Fibroblast of the aortic adventitia (primary cell): ENCODE data around the gene TCF15. TPM values are rescaled to one million over a fixed set of nuclear protein-coding genes. Genes with fewer than 3 reads are reported as not detected.

Experiments
- DNase-seq: peaks from one replicate; pipeline ENCODE4 v3.0.0-alpha.2; 2010; ENCODE audit warnings: low read depth
- H3K4me3 ChIP-seq: 2 replicates; pipeline ENCODE4 v1.5.1; 2011; ENCODE audit warnings: low read depth, mild to moderate bottlenecking, control low read depth, low read length, moderate library complexity
- total RNA-seq: library from RNA; depleted of rRNA; stranded (reverse); fragments of >200 nt; gene quantifications from 2 replicates; pipeline ENCODE4 v1.2.3, GENCODE V29; 2012; ENCODE audit warnings: low replicate concordance
- TF ChIP-seq, protein P1 (sequence below): IDR thresholded peaks from 2 replicates; pipeline ENCODE4 v1.5.1; 2011; ENCODE audit warnings: mild to moderate bottlenecking, low read length, control low read depth, inconsistent platforms; ENCODE audit not compliant: insufficient read depth

The TCF15 gene
- total RNA-seq, 1 donor: not detected

DNA sequence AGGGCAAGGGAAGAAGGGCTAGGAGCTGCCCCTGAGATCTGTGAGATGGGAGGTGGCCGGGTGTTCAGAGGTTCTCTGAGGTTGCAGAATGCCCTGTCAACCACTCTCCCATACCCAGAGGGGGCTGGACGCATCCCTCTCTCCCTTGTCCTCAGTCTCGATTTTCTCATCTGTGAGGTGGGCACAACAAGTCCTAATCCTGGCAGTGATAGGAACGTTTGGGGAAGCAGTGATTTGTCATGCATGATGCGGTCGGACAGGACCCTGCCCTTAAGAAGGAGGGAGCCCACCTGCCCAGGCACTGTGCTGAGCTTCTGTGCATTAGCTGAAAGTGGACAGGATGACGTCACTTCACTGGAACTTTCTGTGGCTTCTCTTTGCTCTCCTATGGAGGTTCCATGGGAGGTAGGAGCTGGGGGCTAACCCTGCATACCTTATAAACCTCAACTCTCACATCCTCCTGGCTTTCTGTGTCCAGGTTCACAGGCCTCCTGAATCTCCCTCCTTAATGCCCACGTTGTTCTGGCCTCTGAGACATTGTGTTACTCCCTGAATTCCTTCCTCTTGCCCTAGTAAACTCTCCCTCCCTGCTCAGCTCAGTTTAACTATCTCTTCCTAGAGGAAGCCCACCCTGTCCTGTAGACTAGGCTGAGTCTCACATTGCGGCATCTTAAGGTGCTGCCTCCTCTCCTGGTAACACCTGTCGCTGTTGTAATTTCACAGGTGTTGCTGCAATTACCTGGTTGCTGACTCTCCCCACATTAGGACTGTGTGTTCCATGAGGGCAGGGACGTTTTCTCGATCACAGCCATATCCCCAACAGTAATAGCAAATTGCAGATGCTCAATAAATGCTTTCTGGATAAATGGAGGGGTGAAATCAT is 36.5 kb downstream of the TCF15 start:
- TF ChIP-seq, protein P1, sequence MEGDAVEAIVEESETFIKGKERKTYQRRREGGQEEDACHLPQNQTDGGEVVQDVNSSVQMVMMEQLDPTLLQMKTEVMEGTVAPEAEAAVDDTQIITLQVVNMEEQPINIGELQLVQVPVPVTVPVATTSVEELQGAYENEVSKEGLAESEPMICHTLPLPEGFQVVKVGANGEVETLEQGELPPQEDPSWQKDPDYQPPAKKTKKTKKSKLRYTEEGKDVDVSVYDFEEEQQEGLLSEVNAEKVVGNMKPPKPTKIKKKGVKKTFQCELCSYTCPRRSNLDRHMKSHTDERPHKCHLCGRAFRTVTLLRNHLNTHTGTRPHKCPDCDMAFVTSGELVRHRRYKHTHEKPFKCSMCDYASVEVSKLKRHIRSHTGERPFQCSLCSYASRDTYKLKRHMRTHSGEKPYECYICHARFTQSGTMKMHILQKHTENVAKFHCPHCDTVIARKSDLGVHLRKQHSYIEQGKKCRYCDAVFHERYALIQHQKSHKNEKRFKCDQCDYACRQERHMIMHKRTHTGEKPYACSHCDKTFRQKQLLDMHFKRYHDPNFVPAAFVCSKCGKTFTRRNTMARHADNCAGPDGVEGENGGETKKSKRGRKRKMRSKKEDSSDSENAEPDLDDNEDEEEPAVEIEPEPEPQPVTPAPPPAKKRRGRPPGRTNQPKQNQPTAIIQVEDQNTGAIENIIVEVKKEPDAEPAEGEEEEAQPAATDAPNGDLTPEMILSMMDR: no peak
- no peak overlapping the region for H3K4me3 ChIP-seq
- DNase-seq: no peak

DNA sequence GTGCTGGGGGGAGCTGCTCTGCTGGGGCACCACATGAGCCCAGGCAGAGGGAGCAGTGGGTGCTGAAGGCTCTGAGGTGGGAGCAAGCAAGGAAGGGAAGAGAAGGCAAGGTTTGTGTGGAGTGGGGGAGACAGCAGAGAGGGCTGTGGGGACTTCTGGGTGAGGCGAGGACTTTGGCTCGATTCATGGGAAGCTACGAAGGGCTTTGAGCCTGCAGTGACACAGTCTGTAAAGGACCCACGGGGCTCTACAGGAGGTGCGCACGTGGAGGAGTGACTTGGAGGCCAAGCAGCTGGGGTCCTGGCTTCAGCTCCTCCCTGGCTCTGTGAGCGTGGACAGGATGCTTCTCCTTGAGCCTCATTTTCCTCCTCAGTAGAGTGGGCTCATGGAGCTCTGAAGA is 37.4 kb downstream of the TCF15 start:
- no peak overlapping the region for H3K4me3 ChIP-seq
- DNase-seq: no peak
- TF ChIP-seq, protein P1: no peak

DNA sequence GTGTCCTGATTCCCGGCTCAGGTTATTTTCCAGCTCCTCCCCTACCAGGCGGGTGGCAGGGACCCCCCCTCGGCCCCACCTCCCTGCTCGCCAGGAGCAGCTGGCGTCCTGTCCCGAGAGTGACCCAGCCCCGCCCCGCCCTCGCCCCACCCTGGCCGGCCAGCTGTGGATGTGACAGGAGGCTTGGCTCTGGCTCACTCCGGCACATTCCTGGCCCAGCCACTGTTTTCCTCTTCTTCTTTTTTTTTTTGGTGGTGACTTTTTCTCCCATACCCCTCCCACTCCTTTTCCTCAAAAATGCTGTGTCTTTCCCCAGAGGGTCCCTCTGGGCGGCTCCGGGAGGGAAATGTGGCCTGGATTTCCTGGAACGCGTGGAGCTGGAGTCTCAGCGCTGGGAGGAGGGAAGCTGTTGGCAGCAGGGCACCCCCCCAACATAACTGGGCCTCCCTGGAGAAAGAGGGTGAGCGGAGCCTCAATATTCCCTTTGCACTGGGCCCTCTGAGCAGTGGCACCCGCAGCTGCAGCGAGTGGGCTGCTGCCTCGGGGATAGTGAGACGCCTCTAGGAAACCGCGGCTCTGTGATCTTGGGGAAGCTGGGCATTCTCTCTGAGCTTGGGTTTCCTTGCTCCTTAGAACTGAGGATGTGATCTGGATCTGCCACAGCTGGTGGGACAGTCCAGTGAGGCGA is 38.2 kb downstream of the TCF15 start:
- TF ChIP-seq, protein P1: no peak
- DNase-seq: peak; percentile 33

DNA sequence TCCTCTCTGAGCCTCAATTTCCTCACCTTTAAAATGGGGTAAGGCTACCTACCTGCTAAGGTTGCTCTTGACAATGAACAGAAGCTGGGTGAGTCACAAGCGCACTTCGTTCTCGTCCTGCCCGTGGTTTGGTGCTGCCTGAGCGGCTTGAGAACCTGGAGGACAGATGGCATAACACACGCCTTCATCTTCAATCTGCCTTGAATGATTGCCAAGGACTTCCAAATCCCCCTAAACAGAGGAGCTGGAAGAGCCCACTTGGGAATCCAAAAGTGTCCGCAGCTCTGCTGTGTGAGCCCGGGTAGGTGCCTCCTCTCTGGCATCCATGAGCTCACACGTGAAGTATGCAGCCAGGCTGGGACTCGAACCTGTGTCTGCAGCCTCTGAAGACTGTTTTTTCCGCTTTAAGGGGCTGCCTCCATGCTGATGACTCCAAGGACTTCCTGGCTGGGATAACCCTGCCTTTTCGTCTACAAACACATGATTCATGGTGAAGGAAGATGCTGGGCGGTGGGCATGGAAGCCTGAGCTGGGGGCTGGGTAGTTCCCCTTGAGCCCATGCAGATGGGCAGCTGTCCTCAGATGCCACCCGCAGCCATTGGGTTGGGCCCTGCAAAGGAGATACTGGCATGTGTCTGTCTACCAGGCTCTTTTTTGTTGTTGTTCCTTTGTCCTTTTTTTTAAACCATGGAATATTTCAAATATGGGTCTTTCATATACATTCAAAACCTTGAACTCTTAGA is 41.3 kb downstream of the TCF15 start:
- H3K4me3 ChIP-seq: no peak overlapping the region
- TF ChIP-seq, protein P1: no peak
- no peak for DNase-seq

More for the DNA sequence above, 38.2 kb downstream of the TCF15 start:
- no peak overlapping the region for H3K4me3 ChIP-seq

DNA sequence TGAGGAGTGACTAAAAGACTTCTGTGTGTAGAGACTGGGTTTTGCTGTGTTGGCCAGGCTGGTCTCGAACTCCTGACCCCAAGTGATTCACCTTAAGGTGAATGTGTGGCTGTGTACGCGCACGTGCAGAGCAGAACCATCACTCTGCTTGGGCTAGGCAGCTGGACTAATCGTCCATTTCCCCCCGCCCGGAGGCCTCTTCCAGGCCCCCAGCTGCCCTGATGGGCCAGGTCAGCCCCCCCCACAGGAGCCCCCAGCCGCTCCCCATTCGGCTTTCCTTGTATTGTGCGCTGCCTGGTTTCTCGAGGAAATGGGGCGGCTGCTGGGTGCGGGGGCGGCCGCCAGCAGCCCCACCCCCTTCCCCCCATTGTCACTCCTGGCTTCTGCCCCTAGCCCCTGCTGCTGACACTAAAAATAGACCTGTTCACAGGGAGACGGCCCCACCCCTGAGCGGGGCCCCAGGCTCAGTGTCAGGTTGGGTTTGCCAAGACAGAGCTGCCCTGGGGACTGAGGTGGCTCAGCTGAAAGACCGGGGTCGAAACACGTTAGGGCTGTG is 41.9 kb downstream of the TCF15 start:
- TF ChIP-seq, protein P1: no peak
- H3K4me3 ChIP-seq: no peak overlapping the region
- no peak for DNase-seq

DNA sequence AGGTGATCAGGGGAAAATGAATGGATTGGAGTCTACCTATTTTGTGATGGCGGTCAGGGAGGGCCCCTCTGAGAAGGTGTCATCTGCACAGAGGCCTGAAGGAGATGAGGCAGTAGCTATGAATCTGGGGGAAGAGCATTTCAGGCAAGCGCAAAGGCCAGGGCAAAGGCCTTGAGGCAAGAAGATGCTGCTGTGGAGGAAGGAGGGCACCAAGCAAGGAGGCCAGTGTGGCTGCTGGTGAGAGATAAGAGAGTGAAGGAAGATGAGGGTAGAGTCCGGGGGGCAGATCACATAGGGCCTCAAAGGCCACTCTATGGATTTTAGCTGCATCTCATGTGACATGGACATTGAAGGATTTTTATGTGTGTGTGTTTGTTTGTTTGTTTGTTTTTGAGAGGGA is 45.9 kb downstream of the TCF15 start:
- no peak overlapping the region for H3K4me3 ChIP-seq
- TF ChIP-seq, protein P1: no peak
- no peak for DNase-seq
